CD4-positive, alpha-beta memory T cell (primary cell): ENCODE results near the gene LY6G5C. TPM values are rescaled to one million over a fixed set of nuclear protein-coding genes. Genes with fewer than 3 reads are reported as not detected.

Experiments used
- CTCF ChIA-PET: fragments of 350-600 bp; sonication (Branson Sonifier 250); formaldehyde crosslinking; loops from one replicate; lab custom pipeline; 2021; ENCODE audit warnings: inconsistent platforms; ENCODE audit not compliant: partially characterized antibody; lab: Charles Lee
- POLR2A ChIA-PET: fragments of 350-600 bp; sonication (Branson Sonifier 250); formaldehyde crosslinking; loops from one replicate; lab custom pipeline; 2021; ENCODE audit not compliant: partially characterized antibody; lab: Charles Lee
- DNase-seq, 5 donors: peaks; one replicate each; pipeline versions ENCODE4 v3.0.0 to v3.0.0-alpha.2; 2020 to 2022; ENCODE audit warnings: mixed read lengths in 1 of 5
- H3K27ac ChIP-seq: one replicate; pipeline ENCODE4 v1.7.0; 2013; ENCODE audit warnings: low read depth, low read length
- H3K27me3 ChIP-seq: 2 replicates; pipeline ENCODE4 v1.7.0; 2013; ENCODE audit warnings: mild to moderate bottlenecking, low read length, moderate library complexity; ENCODE audit not compliant: insufficient read depth
- H3K36me3 ChIP-seq: 2 replicates; pipeline ENCODE4 v1.7.0; 2013; ENCODE audit warnings: mild to moderate bottlenecking, low read length, moderate library complexity; ENCODE audit not compliant: insufficient read depth
- H3K4me1 ChIP-seq: 2 replicates; pipeline ENCODE4 v1.7.0; 2013; ENCODE audit warnings: mild to moderate bottlenecking, low read length, moderate library complexity; ENCODE audit not compliant: insufficient read depth
- H3K4me3 ChIP-seq, 2 donors: one replicate each; pipeline ENCODE4 v1.7.0; 2013; ENCODE audit warnings: low read length in 2 of 2, mild to moderate bottlenecking in 1 of 2
- H3K9me3 ChIP-seq, 2 donors: one replicate each; pipeline ENCODE4 v1.7.0; 2013; ENCODE audit warnings: low read length in 2 of 2, control low read depth in 1 of 2; ENCODE audit not compliant: control insufficient read depth in 1 of 2
- H3K27ac Mint-ChIP-seq, 7 donors: one replicate each; pipeline ENCODE4 v1.8.0; 2020 to 2021; ENCODE audit warnings: mixed read lengths in 7 of 7, mild to moderate bottlenecking in 6 of 7, inconsistent platforms in 3 of 7, moderate library complexity in 3 of 7
- H3K27me3 Mint-ChIP-seq, 2 donors: one replicate each; pipeline ENCODE4 v1.8.0; 2020 to 2021; ENCODE audit warnings: mixed read lengths in 2 of 2
- H3K36me3 Mint-ChIP-seq, 2 donors: one replicate each; pipeline ENCODE4 v1.8.0; 2020 to 2021; ENCODE audit warnings: mixed read lengths in 2 of 2, inconsistent platforms in 1 of 2, mild to moderate bottlenecking in 1 of 2
- H3K4me1 Mint-ChIP-seq, 4 donors: one replicate each; pipeline ENCODE4 v1.8.0; 2020 to 2021; ENCODE audit warnings: mixed read lengths in 4 of 4, mild to moderate bottlenecking in 1 of 4
- H3K4me3 Mint-ChIP-seq, 8 donors: one replicate each; pipeline ENCODE4 v1.8.0; 2020 to 2021; ENCODE audit warnings: mixed read lengths in 8 of 8, mild to moderate bottlenecking in 7 of 8, moderate library complexity in 6 of 8, inconsistent platforms in 3 of 8
- H3K9me3 Mint-ChIP-seq, 8 donors: one replicate each; pipeline ENCODE4 v1.8.0; 2020 to 2021; ENCODE audit warnings: mixed read lengths in 8 of 8, mild to moderate bottlenecking in 5 of 8, inconsistent platforms in 3 of 8, moderate library complexity in 1 of 8
- intact Hi-C: fragments of 100-400 bp; cut with micrococcal nuclease; formaldehyde crosslinking; loops from one replicate; pipeline ENCODE4 v1.15.1; 2023
- polyA plus RNA-seq, 2 donors: library from polyadenylated mRNA; unstranded; fragments of 300-500 nt; fragmentation: Illumina TruSeq; gene quantifications; one replicate each; pipeline ENCODE4 v1.2.3, GENCODE V29; 2021
- total RNA-seq, 2 experiments: library from RNA; stranded (reverse); gene quantifications; one replicate each; pipeline ENCODE4 v1.2.3, GENCODE V29; 2021

LY6G5C gene
- total and polyA plus RNA-seq, 4 experiments from 2014 or later = 4.4 to 11.8 (median 6.7) TPM

- no peak for DNase-seq
- Histone ChIP-seq H3K36me3 (peaks cover 16% of the 10 kb centered on the region), H3K9me3 (no peaks in the 10 kb centered on the region), H3K27ac (no peak overlapping the region), H3K4me3 (no peak overlapping the region), H3K27me3 (no peaks in the 10 kb centered on the region), H3K4me1 (peaks cover 50% of the 10 kb centered on the region)
- CTCF ChIA-PET = interaction anchor here (1.0 to 17.2 kb wide), 9 partner anchors 12 to 112 kb away, joined by 3 to 173 read pairs (median 7); partner anchors contain the start of genes HSPA1B, MSH5 and VWA7
- Mint-ChIP-seq H3K4me1 (peaks cover 21 to 59% (median 32%) of the 10 kb centered on the region in 4 donors), H3K27me3 (no peaks in the 10 kb centered on the region), H3K36me3 (peaks cover 20 to 25% of the 10 kb centered on the region in 2 donors), H3K9me3 (no peaks in the 10 kb centered on the region), H3K27ac (peak overlapping the region in 6 of 7 donors; percentile 37 to 86 (median 72)), H3K4me3 (peak overlapping the region in 6 of 8 donors; percentile 44 to 74 (median 56))
- POLR2A ChIA-PET = interaction anchor here (0.5 to 7.6 kb wide), 9 partner anchors 11 to 162 kb away, joined by 3 to 77 read pairs (median 4); partner anchors contain the start of genes ABHD16A, CLIC1, HSPA1B and LY6G6D
- intact Hi-C loops = no loop called here
Measured at GRCh38 chr6:31727034-31727716, 46.3 kb upstream of the LY6G5C start.

GRCh38 chr6:31725502-31726350 is 44.9 kb upstream of the LY6G5C start:
- H3K9me3 Mint-ChIP-seq = no peaks in the 10 kb centered on the region
- peaks cover 10 to 12% of the 10 kb centered on the region in 2 donors for H3K36me3 Mint-ChIP-seq
- peaks cover 43% of the 10 kb centered on the region for H3K4me1 ChIP-seq
- no peak for DNase-seq
- no peaks in the 10 kb centered on the region for H3K9me3 ChIP-seq
- H3K27ac ChIP-seq = no peak overlapping the region
- no peak overlapping the region for H3K4me3 Mint-ChIP-seq
- H3K36me3 ChIP-seq = peaks cover 4% of the 10 kb centered on the region
- H3K4me3 ChIP-seq = no peak overlapping the region
- H3K27ac Mint-ChIP-seq = peak overlapping the region in 5 of 7 donors; percentile 12 to 63 (median 53)
- peaks cover 0 to 2% of the 10 kb centered on the region in 2 donors for H3K27me3 Mint-ChIP-seq
- POLR2A ChIA-PET = interaction anchor here (1.0 to 7.6 kb wide), 3 partner anchors 12 to 92 kb away, joined by 3 to 77 read pairs (median 5); partner anchors contain the start of genes CLIC1 and MSH5
- CTCF ChIA-PET = interaction anchor here (1.0 to 17.2 kb wide), 6 partner anchors 31 to 128 kb away, joined by 3 to 173 read pairs (median 3); partner anchors contain the start of genes VARS1 and VWA7
- intact Hi-C loops = no loop called here
- H3K27me3 ChIP-seq = no peaks in the 10 kb centered on the region
- peaks cover 19 to 55% (median 32%) of the 10 kb centered on the region in 4 donors for H3K4me1 Mint-ChIP-seq

GRCh38 chr6:31723980-31724691 is 43.3 kb upstream of the LY6G5C start:
- peaks cover 0 to 2% of the 10 kb centered on the region in 2 donors for H3K27me3 Mint-ChIP-seq

GRCh38 chr6:31723245-31723979 is 42.5 kb upstream of the LY6G5C start, which contains the start of gene MPIG6B:
MPIG6B (plus strand) TSS chr6:31723373; CDS start chr6:31723384, 11 bp downstream.
- POLR2A ChIA-PET = interaction anchor here (1.0 kb wide), 1 partner anchor 91 kb away, joined by 4 read pairs; no protein-coding TSS in a partner anchor
- Histone ChIP-seq H3K36me3 (no peaks in the 10 kb centered on the region), H3K4me3 (no peak within 1 kb of the TSS), H3K9me3 (no peaks in the 10 kb centered on the region), H3K27me3 (no peaks in the 10 kb centered on the region), H3K4me1 (peaks cover 27% of the 10 kb centered on the region), H3K27ac (no peak within 1 kb of the TSS)
- Mint-ChIP-seq H3K9me3 (no peaks in the 10 kb centered on the region), H3K4me3 (no peak within 1 kb of the TSS), H3K27me3 (peaks cover 0 to 2% of the 10 kb centered on the region in 2 donors), H3K36me3 (peaks cover 0 to 4% of the 10 kb centered on the region in 2 donors), H3K4me1 (peaks cover 11 to 34% (median 19%) of the 10 kb centered on the region in 4 donors), H3K27ac (peak within 1 kb of the TSS in 1 of 7 donors; percentile 32)
- intact Hi-C loops = no loop called here
- DNase-seq = no peak
- CTCF ChIA-PET = interaction anchor here (1.1 to 1.6 kb wide), 4 partner anchors 9 to 107 kb away, joined by 3 to 4 read pairs (median 3); no protein-coding TSS in a partner anchor

More at GRCh38 chr6:31723980-31724691, 43.3 kb upstream of the LY6G5C start:
- ChIA-PET CTCF (interaction anchor here (1.0 to 1.6 kb wide), 2 partner anchors 72 to 106 kb away, joined by 3 to 4 read pairs; partner anchors contain the start of gene VARS1), POLR2A (interaction anchor here (1.0 to 7.6 kb wide), 2 partner anchors 14 to 93 kb away, joined by 3 to 77 read pairs; partner anchors contain the start of genes CLIC1 and MSH5)
- H3K4me3 ChIP-seq = no peak overlapping the region
- no peaks in the 10 kb centered on the region for H3K9me3 ChIP-seq
- H3K27ac Mint-ChIP-seq = peak overlapping the region in 2 of 7 donors; percentile 32 to 65
- peaks cover 34% of the 10 kb centered on the region for H3K4me1 ChIP-seq
- DNase-seq = no peak
- no peaks in the 10 kb centered on the region for H3K27me3 ChIP-seq
- intact Hi-C loops = no loop called here
- H3K4me1 Mint-ChIP-seq = peaks cover 12 to 41% (median 21%) of the 10 kb centered on the region in 4 donors
- no peak overlapping the region for H3K4me3 Mint-ChIP-seq
- H3K27ac ChIP-seq = no peak overlapping the region
- H3K36me3 ChIP-seq = no peaks in the 10 kb centered on the region
- H3K9me3 Mint-ChIP-seq = no peaks in the 10 kb centered on the region
- peaks cover 0 to 4% of the 10 kb centered on the region in 2 donors for H3K36me3 Mint-ChIP-seq

- Mint-ChIP-seq H3K4me3 (no peak overlapping the region), H3K36me3 (peaks cover 0 to 4% of the 10 kb centered on the region in 2 donors), H3K27me3 (peaks cover 0 to 2% of the 10 kb centered on the region in 2 donors), H3K4me1 (peaks cover 6 to 22% (median 13%) of the 10 kb centered on the region in 4 donors), H3K27ac (no peak overlapping the region), H3K9me3 (no peaks in the 10 kb centered on the region)
- Histone ChIP-seq H3K4me3 (no peak overlapping the region), H3K27ac (no peak overlapping the region), H3K4me1 (peaks cover 16% of the 10 kb centered on the region), H3K27me3 (no peaks in the 10 kb centered on the region), H3K36me3 (no peaks in the 10 kb centered on the region), H3K9me3 (no peaks in the 10 kb centered on the region)
- no peak for DNase-seq
- CTCF ChIA-PET = interaction anchor here (1.1 to 1.6 kb wide), 2 partner anchors 48 to 108 kb away, joined by 3 to 4 read pairs; no protein-coding TSS in a partner anchor
- POLR2A ChIA-PET = interaction anchor here (1.0 kb wide), 1 partner anchor 92 kb away, joined by 4 read pairs; no protein-coding TSS in a partner anchor
- intact Hi-C loops = no loop called here
Measured at GRCh38 chr6:31722173-31722572, 41.3 kb upstream of the LY6G5C start.
